GM23338 (cell line): ENCODE measurements around the gene SLC9C2. TPM values are rescaled to one million over a fixed set of nuclear protein-coding genes. Genes with fewer than 3 reads are reported as not detected.
A peak's percentile ranks its signal among the peaks of the same experiment; 100 is the strongest.

Source experiments
- ATAC-seq: fragments of 200-7000 bp; cut with Tn5 transposase; 3 replicates; pipeline ENCODE4 v1.9.1; 2020
- DNase-seq: peaks from one replicate; pipeline ENCODE4 v3.0.0-alpha.2; 2015; ENCODE audit warnings: low spot score
- H2AFZ ChIP-seq: fragments of 200-600 bp; sonication (generic); 2 replicates; pipeline ENCODE4 v1.8.0; 2016; ENCODE audit warnings: antibody characterized with exemption, mild to moderate bottlenecking, moderate library complexity
- H3F3A ChIP-seq: fragments of 200-600 bp; sonication (generic); replicated peaks from 2 replicates; pipeline ENCODE4 v1.8.0; 2017; ENCODE audit warnings: antibody characterized with exemption, mixed run types, low read depth
- H3K27ac ChIP-seq: fragments of 200-600 bp; sonication (generic); 2 replicates; pipeline ENCODE4 v1.6.1; 2016; ENCODE audit warnings: low read depth
- H3K27me3 ChIP-seq: fragments of 200-600 bp; sonication (generic); 2 replicates; pipeline ENCODE4 v1.8.0; 2016; ENCODE audit warnings: mild to moderate bottlenecking, mixed run types, moderate library complexity; ENCODE audit not compliant: insufficient read depth
- H3K36me3 ChIP-seq: fragments of 200-600 bp; sonication (generic); 2 replicates; pipeline ENCODE4 v1.8.0; 2016; ENCODE audit warnings: mild to moderate bottlenecking; ENCODE audit not compliant: insufficient read depth
- H3K4me1 ChIP-seq: fragments of 200-600 bp; sonication (generic); 2 replicates; pipeline ENCODE4 v1.8.0; 2016; ENCODE audit warnings: mild to moderate bottlenecking, moderate library complexity; ENCODE audit not compliant: insufficient read depth
- H3K4me2 ChIP-seq: fragments of 200-600 bp; sonication (generic); 2 replicates; pipeline ENCODE4 v1.7.1; 2017; ENCODE audit warnings: mixed run types
- H3K4me3 ChIP-seq: fragments of 200-600 bp; sonication (generic); 2 replicates; pipeline ENCODE4 v1.6.1; 2016; ENCODE audit warnings: mixed run types
- H3K79me2 ChIP-seq: fragments of 200-600 bp; sonication (generic); replicated peaks from 2 replicates; pipeline ENCODE4 v1.8.0; 2017; ENCODE audit warnings: mild to moderate bottlenecking; ENCODE audit not compliant: insufficient read depth
- H3K9me2 ChIP-seq: fragments of 200-600 bp; sonication (generic); 2 replicates; pipeline ENCODE4 v1.8.0; 2017; ENCODE audit not compliant: insufficient read depth
- H4K20me1 ChIP-seq: fragments of 200-600 bp; sonication (generic); replicated peaks from 2 replicates; pipeline ENCODE4 v1.8.0; 2017; ENCODE audit warnings: mild to moderate bottlenecking; ENCODE audit not compliant: insufficient read depth
- H3K27ac Mint-ChIP-seq: 2 replicates; pipeline ENCODE4 v1.8.0; 2020; ENCODE audit warnings: inconsistent platforms, mild to moderate bottlenecking, moderate library complexity, mixed read lengths
- H3K27me3 Mint-ChIP-seq: 3 replicates; pipeline ENCODE4 v1.8.0; 2022; ENCODE audit warnings: low read depth, mild to moderate bottlenecking, moderate library complexity, mixed read lengths, inconsistent platforms; ENCODE audit not compliant: insufficient read depth, poor library complexity
- H3K36me3 Mint-ChIP-seq: 3 replicates; pipeline ENCODE4 v1.8.0; 2021; ENCODE audit warnings: low read depth, mild to moderate bottlenecking, inconsistent platforms, moderate library complexity, mixed read lengths
- H3K4me1 Mint-ChIP-seq: 3 replicates; pipeline ENCODE4 v1.8.0; 2020; ENCODE audit warnings: mild to moderate bottlenecking, inconsistent platforms, mixed read lengths
- H3K4me3 Mint-ChIP-seq: 3 replicates; pipeline ENCODE4 v1.8.0; 2021; ENCODE audit warnings: moderate library complexity, mild to moderate bottlenecking, inconsistent platforms, mixed read lengths
- H3K9me3 Mint-ChIP-seq: 3 replicates; pipeline ENCODE4 v1.8.0; 2020; ENCODE audit warnings: moderate library complexity, mild to moderate bottlenecking, inconsistent platforms, mixed read lengths
- EZH2 ChIP-seq: fragments of 200-600 bp; sonication (generic); IDR thresholded peaks from one replicate; pipeline ENCODE4 v1.8.0; 2017; ENCODE audit warnings: antibody characterized with exemption, mild to moderate bottlenecking, low read depth; ENCODE audit not compliant: unreplicated experiment
- JUNB ChIP-seq: IDR thresholded peaks from one replicate; pipeline ENCODE4 v1.6.1; 2016; ENCODE audit warnings: antibody characterized with exemption; ENCODE audit not compliant: unreplicated experiment
- NANOG ChIP-seq: IDR thresholded peaks from 2 replicates; pipeline ENCODE4 v1.6.1; 2016; ENCODE audit warnings: antibody characterized with exemption, borderline replicate concordance
- REST ChIP-seq: IDR thresholded peaks from one replicate; pipeline ENCODE4 v1.6.1; 2018; ENCODE audit warnings: antibody characterized with exemption; ENCODE audit not compliant: unreplicated experiment
- STAT1 ChIP-seq: IDR thresholded peaks from one replicate; pipeline ENCODE4 v1.6.1; 2016; ENCODE audit warnings: antibody characterized with exemption; ENCODE audit not compliant: unreplicated experiment
- ZNF114 ChIP-seq: fragments of 250-450 bp; sonication (Bioruptor Pico); IDR thresholded peaks from 2 replicates; pipeline ENCODE4 v1.5.0; 2020; ENCODE audit warnings: mild to moderate bottlenecking, moderate library complexity
- ZNF331 ChIP-seq: fragments of 250-450 bp; sonication (Bioruptor Pico); IDR thresholded peaks from 2 replicates; pipeline ENCODE4 v1.5.0; 2020; ENCODE audit warnings: low read depth, mild to moderate bottlenecking, moderate library complexity
- polyA plus RNA-seq: library from polyadenylated mRNA; unstranded; fragments of >200 nt; fragmentation: Nextera tagmentation; extraction: Ambion mirVana; gene quantifications from 2 replicates; pipeline ENCODE4 v1.2.1, GENCODE V29; 2016
- total RNA-seq: library from RNA; depleted of rRNA; stranded (reverse); fragments of >200 nt; shearing (Covaris generic); gene quantifications from 2 replicates; pipeline ENCODE4 v1.2.3, GENCODE V29; 2014

The SLC9C2 gene
- total and polyA plus RNA-seq, 2 experiments from 2014 or later: not detected

DNA sequence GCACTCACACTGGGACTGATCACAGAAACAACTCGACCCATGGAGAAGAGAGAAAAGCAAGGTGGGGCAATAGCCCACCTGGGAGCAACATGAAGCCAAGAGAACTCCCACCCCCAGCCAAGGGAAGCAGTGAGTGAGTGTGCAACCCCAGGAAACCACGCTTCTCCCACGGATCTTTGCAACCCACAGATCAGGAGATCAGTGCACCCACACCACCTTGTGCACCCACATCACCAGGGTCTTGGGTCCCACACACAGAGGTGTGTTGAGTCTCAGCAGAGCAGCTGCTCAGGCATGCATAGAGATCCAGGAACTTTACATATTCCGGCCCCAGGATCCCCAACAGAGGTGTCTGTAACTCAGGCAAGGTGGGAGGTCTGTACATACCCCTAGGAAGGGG lies 143.0 kb downstream of the SLC9C2 start (continued):
- TF ChIP-seq STAT1: no peak
- TF ChIP-seq ZNF331: no peak
- no peak for TF ChIP-seq EZH2
- no peak for TF ChIP-seq REST

GRCh38 chr1:173454966-173455524 lies 147.8 kb downstream of the SLC9C2 start:
- Histone ChIP-seq H2AFZ (no peak overlapping the region), H3K79me2 (peaks cover 40% of the 10 kb centered on the region), H3K9me2 (no peaks in the 10 kb centered on the region; the same call in 1 of the 2 replicates), H3K4me2 (no peak overlapping the region), H3K4me1 (peaks cover 20% of the 10 kb centered on the region), H4K20me1 (no peaks in the 10 kb centered on the region), H3F3A (no peaks in the 10 kb centered on the region), H3K27ac (no peak overlapping the region), H3K4me3 (no peak overlapping the region), H3K36me3 (peaks cover 4% of the 10 kb centered on the region; the same call in 1 of the 2 replicates), H3K27me3 (no peaks in the 10 kb centered on the region)
- Mint-ChIP-seq H3K27me3 (peaks cover 3% of the 10 kb centered on the region), H3K4me1 (peaks cover 11% of the 10 kb centered on the region), H3K9me3 (no peaks in the 10 kb centered on the region), H3K4me3 (no peak overlapping the region), H3K36me3 (peaks cover 20% of the 10 kb centered on the region), H3K27ac (no peak overlapping the region)
- no peak for TF ChIP-seq ZNF114 (CRISPR knock-in tag)
- no peak for TF ChIP-seq REST
- ATAC-seq (no peak), DNase-seq (no peak)

DNA sequence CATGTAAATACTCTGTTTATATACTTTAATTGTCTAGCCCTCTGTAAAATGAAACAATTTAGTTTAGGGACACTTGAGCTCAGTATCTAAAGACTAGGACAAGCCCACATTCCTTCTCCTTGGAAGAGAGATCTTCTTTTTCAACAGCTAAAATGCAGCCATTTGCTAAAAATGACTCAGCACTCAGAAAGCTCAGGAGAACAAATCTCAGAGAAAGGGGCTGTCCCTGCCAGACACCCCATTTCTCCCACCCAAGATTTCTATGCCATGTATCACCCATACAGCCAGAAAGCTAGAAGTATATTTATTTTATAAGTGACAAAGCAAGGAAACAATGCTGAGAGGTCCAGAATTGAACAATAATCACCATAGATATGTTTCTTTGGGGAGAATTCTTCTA lies 148.9 kb downstream of the SLC9C2 start:
- H3K27me3 Mint-ChIP-seq: peaks cover 3% of the 10 kb centered on the region
- Histone ChIP-seq H3K9me2 (no peaks in the 10 kb centered on the region), H2AFZ (no peak overlapping the region), H3K79me2 (peaks cover 35% of the 10 kb centered on the region), H3F3A (0 out of 2 replicates have a peak, but pooled peaks cover 6% of the 10 kb centered on the region), H3K36me3 (no peaks in the 10 kb centered on the region), H3K27me3 (no peaks in the 10 kb centered on the region), H3K4me1 (peaks cover 21% of the 10 kb centered on the region), H4K20me1 (no peaks in the 10 kb centered on the region), H3K27ac (no peak overlapping the region), H3K4me2 (no peak overlapping the region), H3K4me3 (no peak overlapping the region)
- ATAC-seq: no peak
- TF ChIP-seq JUNB: no peak
- TF ChIP-seq NANOG: no peak
- peaks cover 17% of the 10 kb centered on the region; the same call in 2 of the 3 replicates for H3K36me3 Mint-ChIP-seq
- no peak overlapping the region for H3K4me3 Mint-ChIP-seq
- DNase-seq: no peak
- H3K27ac Mint-ChIP-seq: peak overlapping the region; percentile 98
- H3K9me3 Mint-ChIP-seq: no peaks in the 10 kb centered on the region
- H3K4me1 Mint-ChIP-seq: peaks cover 16% of the 10 kb centered on the region
